Retinal pigment epithelial cell (primary cell): ENCODE data around the gene NKX1-1.

Source experiments
- DNase-seq: peaks from one replicate; pipeline ENCODE4 v3.0.0-alpha.2; 2010; ENCODE audit warnings: low read depth
- H3K4me3 ChIP-seq: 2 replicates; pipeline ENCODE4 v1.5.1; 2011; ENCODE audit warnings: mild to moderate bottlenecking, low read length, control low read depth, moderate library complexity
- TF ChIP-seq, protein P1 (sequence below): conservative IDR thresholded peaks from 2 replicates; pipeline ENCODE4 v1.5.1; 2011; ENCODE audit warnings: low read depth, low read length, control low read depth, inconsistent platforms

Gene NKX1-1

DNA sequence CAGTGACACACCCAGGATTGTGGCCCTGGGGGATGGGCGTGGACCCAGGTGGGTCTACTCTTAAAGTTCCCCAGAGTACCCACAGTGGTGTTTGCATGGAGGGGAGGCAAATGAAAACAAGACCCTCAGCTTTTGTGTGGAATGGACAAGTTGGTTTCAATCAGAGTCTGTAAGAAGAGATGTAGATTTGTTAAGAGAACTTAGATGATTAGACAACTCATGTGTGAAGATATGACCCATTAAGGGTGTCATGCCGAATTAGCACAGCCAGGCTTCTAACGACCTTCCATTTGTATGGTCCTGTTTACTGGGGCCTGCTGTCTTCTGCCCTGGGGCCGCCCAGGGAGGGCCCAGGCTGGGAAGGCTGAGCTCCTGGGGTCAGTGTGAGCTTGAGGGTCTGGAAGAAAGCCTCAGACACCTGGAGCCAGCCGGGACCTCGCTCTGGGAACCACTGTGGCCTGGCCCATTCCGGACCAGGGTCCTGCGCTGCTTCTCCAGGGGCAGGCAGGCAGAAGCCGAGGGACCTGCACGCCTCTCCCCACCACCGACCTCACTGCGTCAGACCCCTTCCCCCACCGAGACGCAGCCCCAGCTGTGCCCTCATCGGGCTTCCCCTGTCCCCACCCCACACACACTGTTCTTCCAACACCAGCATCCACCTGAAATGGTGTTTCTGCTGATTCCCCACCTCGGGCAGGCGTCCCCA lies 38.9 kb downstream of the NKX1-1 start:
- H3K4me3 ChIP-seq = no peak overlapping the region
- TF ChIP-seq, protein P1, sequence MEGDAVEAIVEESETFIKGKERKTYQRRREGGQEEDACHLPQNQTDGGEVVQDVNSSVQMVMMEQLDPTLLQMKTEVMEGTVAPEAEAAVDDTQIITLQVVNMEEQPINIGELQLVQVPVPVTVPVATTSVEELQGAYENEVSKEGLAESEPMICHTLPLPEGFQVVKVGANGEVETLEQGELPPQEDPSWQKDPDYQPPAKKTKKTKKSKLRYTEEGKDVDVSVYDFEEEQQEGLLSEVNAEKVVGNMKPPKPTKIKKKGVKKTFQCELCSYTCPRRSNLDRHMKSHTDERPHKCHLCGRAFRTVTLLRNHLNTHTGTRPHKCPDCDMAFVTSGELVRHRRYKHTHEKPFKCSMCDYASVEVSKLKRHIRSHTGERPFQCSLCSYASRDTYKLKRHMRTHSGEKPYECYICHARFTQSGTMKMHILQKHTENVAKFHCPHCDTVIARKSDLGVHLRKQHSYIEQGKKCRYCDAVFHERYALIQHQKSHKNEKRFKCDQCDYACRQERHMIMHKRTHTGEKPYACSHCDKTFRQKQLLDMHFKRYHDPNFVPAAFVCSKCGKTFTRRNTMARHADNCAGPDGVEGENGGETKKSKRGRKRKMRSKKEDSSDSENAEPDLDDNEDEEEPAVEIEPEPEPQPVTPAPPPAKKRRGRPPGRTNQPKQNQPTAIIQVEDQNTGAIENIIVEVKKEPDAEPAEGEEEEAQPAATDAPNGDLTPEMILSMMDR = no peak
- DNase-seq = no peak

DNA sequence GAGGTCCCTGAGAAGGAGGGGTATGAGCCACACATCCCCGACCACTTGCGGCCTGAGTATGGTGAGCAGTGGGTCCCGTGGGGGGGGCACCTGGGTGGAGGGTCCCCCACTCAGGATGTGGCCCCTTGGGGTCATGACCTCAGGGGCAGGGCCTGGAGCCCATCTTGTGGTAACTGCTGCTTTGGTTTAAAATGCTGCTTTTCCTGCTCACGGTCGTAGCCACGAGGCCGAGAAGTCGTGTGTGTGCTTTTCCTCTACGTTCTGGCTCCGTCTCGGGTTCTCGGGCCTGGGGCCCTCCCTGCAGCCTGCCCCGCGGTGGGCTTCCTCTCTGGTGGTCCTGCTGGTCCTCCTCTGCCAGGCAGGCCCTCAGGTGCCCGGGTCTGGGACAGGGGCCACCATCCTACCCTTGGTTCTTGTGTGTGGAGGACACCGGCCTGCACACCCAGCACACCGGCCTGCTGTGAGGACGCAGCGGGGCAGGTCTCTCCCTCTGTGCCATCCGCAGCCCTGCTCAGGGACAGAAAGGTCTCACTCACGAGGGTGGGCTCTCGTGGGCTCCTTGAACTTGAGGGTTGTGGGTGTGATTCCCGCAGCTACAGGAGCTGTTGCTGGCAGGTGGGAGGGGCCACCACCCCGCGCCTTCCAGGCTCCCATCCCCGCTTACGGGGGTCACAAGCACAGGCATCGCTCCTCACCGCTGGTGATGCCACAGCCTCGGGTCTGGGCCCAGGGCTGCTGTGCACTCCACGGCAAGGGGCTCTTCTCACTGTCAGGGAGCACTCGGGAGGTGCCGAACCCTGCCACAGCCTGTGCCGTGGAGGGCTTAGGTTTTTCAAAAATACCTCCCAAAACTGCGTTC lies 39.6 kb downstream of the NKX1-1 start:
- DNase-seq = no peak
- TF ChIP-seq, protein P1 = no peak
- no peak overlapping the region for H3K4me3 ChIP-seq

DNA sequence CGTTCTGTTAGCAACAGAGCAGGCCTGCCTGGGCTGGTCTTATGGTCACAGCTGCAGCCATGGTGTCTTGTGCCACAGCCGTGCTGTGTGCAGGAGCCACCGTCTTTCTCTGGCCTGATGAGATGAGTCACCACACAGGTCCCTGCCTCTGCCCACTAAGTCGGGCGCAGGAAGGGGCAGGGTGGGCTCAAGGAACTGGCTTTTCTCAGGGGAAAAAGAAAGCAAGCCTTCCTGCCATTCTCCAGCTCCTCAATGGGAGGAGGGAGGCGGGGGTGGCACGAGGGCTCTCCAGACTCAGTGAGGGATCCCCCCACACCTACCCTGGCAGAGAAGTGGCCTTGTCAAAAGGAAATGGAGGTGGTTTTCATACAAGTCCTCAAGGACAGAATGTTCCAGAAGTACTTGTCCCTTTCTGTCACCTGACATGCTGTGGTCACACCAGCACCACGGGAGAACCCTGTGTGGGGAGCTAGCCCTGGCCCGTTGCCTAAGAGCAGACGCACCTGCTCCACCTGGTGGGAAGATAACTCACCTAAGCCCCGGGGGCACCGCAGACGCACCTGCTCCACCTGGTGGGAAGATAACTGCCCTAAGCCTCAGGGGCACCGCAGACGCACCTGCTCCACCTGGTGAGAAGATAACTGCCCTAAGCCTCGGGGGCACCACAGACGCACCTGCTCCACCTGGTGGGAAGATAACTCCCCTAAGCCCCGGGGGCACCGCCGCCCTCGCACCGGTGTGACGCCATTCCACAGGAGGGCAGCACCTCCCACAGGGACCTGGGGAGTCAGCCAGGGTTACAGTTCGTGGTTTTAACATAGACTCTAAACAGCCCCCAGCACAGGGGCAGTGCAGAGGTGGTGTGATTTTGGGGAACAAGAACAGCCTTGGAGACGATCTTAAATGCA lies 40.7 kb downstream of the NKX1-1 start:
- no peak overlapping the region for H3K4me3 ChIP-seq
- DNase-seq = no peak
- TF ChIP-seq, protein P1 = peak; percentile 26

DNA sequence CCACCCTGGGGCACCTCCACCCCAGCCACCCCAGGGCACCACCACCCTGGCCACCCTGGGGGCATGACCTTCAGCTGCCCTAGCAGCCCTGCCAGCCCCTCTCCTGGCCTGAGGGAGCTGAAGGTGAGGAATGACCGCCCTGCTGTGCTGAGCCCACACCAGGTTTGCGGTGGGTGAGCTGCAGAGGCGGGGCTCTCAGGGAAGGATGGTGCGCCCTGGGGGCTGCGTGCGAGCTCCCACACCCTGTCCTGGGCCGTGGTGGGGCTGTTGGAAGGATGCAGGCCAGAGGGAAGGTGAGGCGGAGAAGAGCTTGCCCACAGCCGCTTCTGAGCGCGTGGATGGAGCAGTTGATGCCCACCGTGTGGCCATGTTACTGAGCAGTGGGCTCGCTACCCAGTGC lies 41.5 kb downstream of the NKX1-1 start:
- H3K4me3 ChIP-seq = no peak overlapping the region
- TF ChIP-seq, protein P1 = no peak
- DNase-seq = no peak

- no peak for DNase-seq
- no peak overlapping the region for H3K4me3 ChIP-seq
- TF ChIP-seq, protein P1 = no peak
Observed at GRCh38 chr4:1364217-1364616, 42.0 kb downstream of the NKX1-1 start.

GRCh38 chr4:1363513-1363912 lies 42.7 kb downstream of the NKX1-1 start:
- no peak for DNase-seq
- TF ChIP-seq, protein P1 = no peak
- H3K4me3 ChIP-seq = no peak overlapping the region
